WI38 (cell line): Measurements from ENCODE around the gene CSNK1G1.

Experiments used
- H3K4me3 ChIP-seq: 2 replicates; pipeline ENCODE4 v1.5.1; 2011; ENCODE audit warnings: low read depth, mild to moderate bottlenecking, control low read depth, low read length
- CTCF ChIP-seq: IDR thresholded peaks from 2 replicates; pipeline ENCODE4 v1.5.1; 2012; ENCODE audit warnings: low read depth, mild to moderate bottlenecking, control low read depth, low read length

The CSNK1G1 gene

DNA sequence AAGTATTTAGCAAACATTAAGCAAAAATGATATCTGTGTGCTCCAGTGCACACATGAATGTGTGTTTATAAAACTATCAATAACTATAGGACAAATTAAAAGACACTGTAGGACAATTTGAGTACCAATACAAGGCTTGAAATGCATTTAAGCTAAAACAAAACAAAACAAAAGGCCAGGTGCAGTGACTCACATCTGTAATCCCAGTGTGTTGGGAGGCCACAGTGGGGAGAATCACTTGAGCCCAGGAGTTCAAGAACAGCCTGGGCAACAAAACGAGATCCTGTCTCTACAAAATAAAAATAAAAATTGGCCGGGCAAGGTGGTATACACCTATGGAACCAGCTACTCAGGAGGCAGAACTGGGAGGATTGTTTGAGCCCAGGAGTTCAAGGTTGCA lies 50.7 kb downstream of the CSNK1G1 start:
- no peak overlapping the region for H3K4me3 ChIP-seq
- TF ChIP-seq CTCF, result no peak

GRCh38 chr15:64289550-64289949 lies 66.4 kb downstream of the CSNK1G1 start:
- no peak overlapping the region for H3K4me3 ChIP-seq
- no peak for TF ChIP-seq CTCF

DNA sequence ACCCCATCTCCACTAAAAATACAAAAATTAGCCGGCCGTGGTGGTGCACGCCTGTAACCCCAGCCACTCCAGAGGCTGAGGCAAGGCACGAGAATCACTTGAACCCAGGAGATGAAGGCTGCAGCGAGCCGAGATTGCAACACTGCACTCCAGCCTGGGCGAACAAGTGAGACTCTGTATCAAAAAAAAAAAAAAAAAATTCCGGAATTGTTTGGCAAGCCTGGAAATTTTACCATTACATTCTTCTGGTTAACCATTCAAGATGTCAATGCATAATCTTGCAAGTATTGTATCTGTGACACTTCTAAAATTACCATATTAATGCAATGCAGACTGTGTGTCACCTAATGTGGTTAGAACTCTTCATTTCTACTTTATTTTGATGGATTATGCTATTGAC lies 67.0 kb downstream of the CSNK1G1 start:
- no peak overlapping the region for H3K4me3 ChIP-seq
- TF ChIP-seq CTCF, result no peak

- no peak for TF ChIP-seq CTCF
- H3K4me3 ChIP-seq, result no peak overlapping the region
These were observed 67.4 kb downstream of the CSNK1G1 start for GRCh38 chr15:64288577-64288976.

DNA sequence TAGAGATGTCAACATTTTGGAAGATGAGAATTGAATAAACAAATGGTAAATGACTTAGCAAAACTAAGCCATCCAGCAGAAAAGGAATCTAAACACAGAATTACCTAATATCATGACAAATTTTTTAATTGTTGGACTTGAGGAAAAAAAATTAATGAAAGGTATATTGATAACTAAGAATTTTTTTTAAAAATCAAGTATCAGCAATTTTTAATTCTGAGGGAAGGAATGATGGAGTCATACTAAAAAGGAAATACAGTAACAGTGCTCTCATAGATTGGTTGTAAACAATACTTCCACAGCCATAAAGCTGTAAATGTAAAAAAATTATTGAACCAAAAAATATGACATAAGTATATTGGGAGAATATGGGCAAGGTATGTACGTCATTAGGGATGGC lies 68.0 kb downstream of the CSNK1G1 start:
- no peak for TF ChIP-seq CTCF
- no peak overlapping the region for H3K4me3 ChIP-seq

DNA sequence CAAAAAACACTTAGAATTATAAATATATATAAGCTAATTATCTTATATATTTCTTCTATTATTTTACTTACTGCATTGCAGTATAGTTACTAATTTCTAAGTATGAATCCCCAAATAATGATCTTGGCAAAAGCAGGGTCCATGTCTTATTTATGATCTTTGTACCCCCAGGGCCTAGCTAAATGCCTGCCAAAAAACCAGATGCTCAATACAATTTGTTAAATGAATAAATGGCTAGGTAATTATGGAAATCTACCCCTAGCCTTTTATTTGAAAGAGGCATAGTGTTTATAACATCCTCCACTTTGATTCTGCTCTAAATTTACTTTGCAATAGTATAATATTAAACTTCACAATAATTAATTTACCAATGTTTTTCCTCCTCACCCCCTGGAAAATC lies 69.5 kb downstream of the CSNK1G1 start:
- H3K4me3 ChIP-seq, result no peak overlapping the region
- TF ChIP-seq CTCF, result no peak

- H3K4me3 ChIP-seq, result no peak overlapping the region
- TF ChIP-seq CTCF, result no peak
These were observed 70.1 kb downstream of the CSNK1G1 start for GRCh38 chr15:64285871-64286270.
